A673 (cell line): ENCODE data around the gene SHISA5. TPM values are rescaled to one million over a fixed set of nuclear protein-coding genes. Genes with fewer than 3 reads are reported as not detected.

Experiments
- BruUV-seq: library from RNA; stranded (reverse); fragments of 400-500 nt; replicated peaks from 2 replicates; lab custom pipeline; 2021; lab: Mats Ljungman, UMichigan
- CTCF ChIA-PET: fragments of 300-600 bp; sonication (Branson Sonifier 250); formaldehyde crosslinking; loops from one replicate; lab custom pipeline; 2022; ENCODE audit warnings: antibody characterized with exemption; lab: Charles Lee
- POLR2A ChIA-PET: fragments of 300-600 bp; sonication (Branson Sonifier 250); formaldehyde crosslinking; loops from one replicate; lab custom pipeline; 2022; ENCODE audit warnings: antibody characterized with exemption; ENCODE audit not compliant: low non-redundant PET; lab: Charles Lee
- DNase-seq: peaks from one replicate; pipeline ENCODE4 v3.0.0-alpha.2; 2015; ENCODE audit warnings: low spot score
- H3K27ac ChIP-seq: fragments of 200-600 bp; sonication (generic); 2 replicates; pipeline ENCODE4 v1.5.1; 2016; ENCODE audit warnings: mixed run types, low read depth, mild to moderate bottlenecking, mixed read lengths, antibody characterized with exemption, low read length; ENCODE audit not compliant: poor library complexity, severe bottlenecking
- H3K27me3 ChIP-seq: fragments of 200-600 bp; sonication (generic); replicated peaks from 2 replicates; pipeline ENCODE4 v1.6.1; 2017; ENCODE audit warnings: mixed run types, low read depth, mild to moderate bottlenecking, mixed read lengths, antibody characterized with exemption, low read length; ENCODE audit not compliant: insufficient read depth, poor library complexity
- H3K36me3 ChIP-seq: fragments of 200-600 bp; sonication (generic); 2 replicates; pipeline ENCODE4 v1.6.1; 2016; ENCODE audit warnings: mixed run types, mild to moderate bottlenecking, mixed read lengths, antibody characterized with exemption, low read length; ENCODE audit not compliant: insufficient read depth, poor library complexity, severe bottlenecking
- H3K4me1 ChIP-seq: fragments of 200-600 bp; sonication (generic); 2 replicates; pipeline ENCODE4 v1.6.1; 2017; ENCODE audit warnings: mixed run types, mild to moderate bottlenecking, mixed read lengths, antibody characterized with exemption, low read length; ENCODE audit not compliant: insufficient read depth, poor library complexity, severe bottlenecking
- H3K4me3 ChIP-seq: fragments of 200-600 bp; sonication (generic); 2 replicates; pipeline ENCODE4 v1.5.1; 2016; ENCODE audit warnings: low read depth, mixed run types, mild to moderate bottlenecking, mixed read lengths, low read length; ENCODE audit not compliant: poor library complexity, severe bottlenecking
- H3K9me3 ChIP-seq: fragments of 200-600 bp; sonication (generic); 2 replicates; pipeline ENCODE4 v1.6.1; 2016; ENCODE audit warnings: mixed run types, low read depth, mild to moderate bottlenecking, mixed read lengths, antibody characterized with exemption, low read length; ENCODE audit not compliant: poor library complexity, severe bottlenecking
- EZH2 ChIP-seq: fragments of 200-600 bp; sonication (generic); IDR thresholded peaks from 2 replicates; pipeline ENCODE4 v1.6.1; 2017; ENCODE audit warnings: borderline replicate concordance, low read depth, mild to moderate bottlenecking, mixed read lengths, antibody characterized with exemption, low read length; ENCODE audit not compliant: poor library complexity, severe bottlenecking
- intact Hi-C: fragments of 100-400 bp; cut with micrococcal nuclease; formaldehyde crosslinking; loops from one replicate; pipeline ENCODE4 v1.10.0; 2022; ENCODE audit not compliant: unreplicated experiment
- total RNA-seq: library from RNA; stranded (reverse); gene quantifications from 2 replicates; pipeline ENCODE4 v1.2.3, GENCODE V29; 2021
- TF ChIP-seq, protein P1 (sequence below): fragments of 300-800, 200-600 bp; sonication (generic); conservative IDR thresholded peaks from 2 replicates; pipeline ENCODE4 v1.5.1; 2017; ENCODE audit warnings: low read depth, mild to moderate bottlenecking, antibody characterized with exemption, low read length, moderate library complexity, mixed read lengths

The SHISA5 gene
- total RNA-seq, 1 experiment from 2014 or later, result 61.8 TPM

- Histone ChIP-seq H3K27ac (no peak overlapping the region), H3K4me3 (no peak overlapping the region), H3K36me3 (peaks cover 6% of the 10 kb centered on the region), H3K27me3 (no peaks in the 10 kb centered on the region), H3K4me1 (no peaks in the 10 kb centered on the region), H3K9me3 (no peaks in the 10 kb centered on the region)
- intact Hi-C loops, result loop anchor here (5.0 kb wide), 1 partner anchor 36 kb away; no protein-coding TSS in a partner anchor
- CTCF ChIA-PET, result no interaction called here
- POLR2A ChIA-PET, result no interaction called here
- BruUV-seq, result no TSS peak
- TF ChIP-seq, protein P1, sequence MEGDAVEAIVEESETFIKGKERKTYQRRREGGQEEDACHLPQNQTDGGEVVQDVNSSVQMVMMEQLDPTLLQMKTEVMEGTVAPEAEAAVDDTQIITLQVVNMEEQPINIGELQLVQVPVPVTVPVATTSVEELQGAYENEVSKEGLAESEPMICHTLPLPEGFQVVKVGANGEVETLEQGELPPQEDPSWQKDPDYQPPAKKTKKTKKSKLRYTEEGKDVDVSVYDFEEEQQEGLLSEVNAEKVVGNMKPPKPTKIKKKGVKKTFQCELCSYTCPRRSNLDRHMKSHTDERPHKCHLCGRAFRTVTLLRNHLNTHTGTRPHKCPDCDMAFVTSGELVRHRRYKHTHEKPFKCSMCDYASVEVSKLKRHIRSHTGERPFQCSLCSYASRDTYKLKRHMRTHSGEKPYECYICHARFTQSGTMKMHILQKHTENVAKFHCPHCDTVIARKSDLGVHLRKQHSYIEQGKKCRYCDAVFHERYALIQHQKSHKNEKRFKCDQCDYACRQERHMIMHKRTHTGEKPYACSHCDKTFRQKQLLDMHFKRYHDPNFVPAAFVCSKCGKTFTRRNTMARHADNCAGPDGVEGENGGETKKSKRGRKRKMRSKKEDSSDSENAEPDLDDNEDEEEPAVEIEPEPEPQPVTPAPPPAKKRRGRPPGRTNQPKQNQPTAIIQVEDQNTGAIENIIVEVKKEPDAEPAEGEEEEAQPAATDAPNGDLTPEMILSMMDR, result no peak
- TF ChIP-seq EZH2, result no peak
- no peak for DNase-seq
Measured at GRCh38 chr3:48437812-48438211, 66.2 kb downstream of the SHISA5 start.

- no peak for TF ChIP-seq EZH2
- TF ChIP-seq, protein P1, result no peak
- no peak for DNase-seq
- intact Hi-C loops, result loop anchor here (1.0 to 5.0 kb wide), 2 partner anchors 35 to 205 kb away; no protein-coding TSS in a partner anchor
- Histone ChIP-seq H3K9me3 (no peaks in the 10 kb centered on the region), H3K27ac (no peak overlapping the region), H3K36me3 (peaks cover 1% of the 10 kb centered on the region), H3K27me3 (no peaks in the 10 kb centered on the region), H3K4me1 (no peaks in the 10 kb centered on the region), H3K4me3 (no peak overlapping the region)
- BruUV-seq, result no TSS peak
- ChIA-PET POLR2A (no interaction called here), CTCF (interaction anchor here (0.8 to 2.2 kb wide), 6 partner anchors 36 to 242 kb away, joined by 3 to 23 read pairs (median 8); partner anchors contain the start of gene PFKFB4)
Measured at GRCh38 chr3:48436855-48437254, 67.1 kb downstream of the SHISA5 start.

DNA sequence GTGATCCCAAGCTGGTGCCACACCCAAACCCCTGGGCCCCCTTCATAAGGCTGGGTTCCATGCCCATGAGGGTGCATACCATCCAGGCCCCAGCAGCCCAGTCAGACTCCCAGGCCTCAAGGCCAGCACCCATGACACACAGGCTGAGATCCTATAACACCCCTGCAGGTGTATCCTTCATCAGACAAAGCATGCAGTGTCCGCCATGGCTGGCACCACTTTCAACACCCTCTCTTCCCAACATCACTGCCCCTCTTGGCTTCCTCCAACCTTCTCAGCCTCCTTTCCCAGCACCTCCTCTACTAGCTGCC lies 67.5 kb downstream of the SHISA5 start:
- no peak for DNase-seq
- Histone ChIP-seq H3K4me3 (no peak overlapping the region), H3K36me3 (no peaks in the 10 kb centered on the region), H3K27ac (no peak overlapping the region), H3K4me1 (no peaks in the 10 kb centered on the region), H3K9me3 (no peaks in the 10 kb centered on the region), H3K27me3 (no peaks in the 10 kb centered on the region)
- intact Hi-C loops, result loop anchor here (1.0 to 5.0 kb wide), 2 partner anchors 34 to 204 kb away; no protein-coding TSS in a partner anchor
- ChIA-PET POLR2A (no interaction called here), CTCF (interaction anchor here (0.6 to 2.2 kb wide), 20 partner anchors 10 to 244 kb away, joined by 3 to 23 read pairs (median 4); partner anchors contain the start of genes ATRIP, PFKFB4 and ZNF589)
- BruUV-seq, result no TSS peak
- no peak for TF ChIP-seq EZH2
- TF ChIP-seq, protein P1, result no peak
